ENCODE data around the gene CATSPERE. TPM values are rescaled to one million over a fixed set of nuclear protein-coding genes. Genes with fewer than 3 reads are reported as not detected.

Gene CATSPERE
- total RNA-seq, 1 donor from 2014 or later = 1.1 TPM

DNA sequence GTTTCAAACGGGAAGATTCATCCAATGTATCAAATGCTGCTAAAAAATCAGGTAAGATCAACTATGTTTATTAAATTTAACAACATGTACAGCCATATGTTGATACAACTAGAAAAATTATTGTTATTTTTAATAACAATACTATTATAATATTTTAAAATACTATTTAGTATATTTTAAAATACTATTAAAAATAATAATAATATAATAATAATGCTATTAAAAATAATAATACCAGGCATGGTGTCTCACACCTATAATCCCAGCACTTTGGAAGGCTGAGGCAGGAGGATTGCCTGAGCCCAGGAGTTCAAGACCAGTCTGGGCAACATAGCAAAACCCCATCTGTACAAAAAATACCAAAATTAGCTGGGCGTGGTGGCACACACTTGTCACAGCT is 54.6 kb downstream of the CATSPERE start:
- TF ChIP-seq, protein P1, sequence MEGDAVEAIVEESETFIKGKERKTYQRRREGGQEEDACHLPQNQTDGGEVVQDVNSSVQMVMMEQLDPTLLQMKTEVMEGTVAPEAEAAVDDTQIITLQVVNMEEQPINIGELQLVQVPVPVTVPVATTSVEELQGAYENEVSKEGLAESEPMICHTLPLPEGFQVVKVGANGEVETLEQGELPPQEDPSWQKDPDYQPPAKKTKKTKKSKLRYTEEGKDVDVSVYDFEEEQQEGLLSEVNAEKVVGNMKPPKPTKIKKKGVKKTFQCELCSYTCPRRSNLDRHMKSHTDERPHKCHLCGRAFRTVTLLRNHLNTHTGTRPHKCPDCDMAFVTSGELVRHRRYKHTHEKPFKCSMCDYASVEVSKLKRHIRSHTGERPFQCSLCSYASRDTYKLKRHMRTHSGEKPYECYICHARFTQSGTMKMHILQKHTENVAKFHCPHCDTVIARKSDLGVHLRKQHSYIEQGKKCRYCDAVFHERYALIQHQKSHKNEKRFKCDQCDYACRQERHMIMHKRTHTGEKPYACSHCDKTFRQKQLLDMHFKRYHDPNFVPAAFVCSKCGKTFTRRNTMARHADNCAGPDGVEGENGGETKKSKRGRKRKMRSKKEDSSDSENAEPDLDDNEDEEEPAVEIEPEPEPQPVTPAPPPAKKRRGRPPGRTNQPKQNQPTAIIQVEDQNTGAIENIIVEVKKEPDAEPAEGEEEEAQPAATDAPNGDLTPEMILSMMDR (IDR thresholded peaks at IDR 0.05) = no peak
- no peak for DNase-seq
- Histone ChIP-seq H3K9me3 (no peaks in the 10 kb centered on the region), H3K4me3 (no peak overlapping the region), H3K27ac (no peak overlapping the region), H3K4me1 (no peaks in the 10 kb centered on the region), H3K36me3 (no peaks in the 10 kb centered on the region), H3K27me3 (no peaks in the 10 kb centered on the region)
- no peak for ATAC-seq
- intact Hi-C loops (cut with DNase I) = no loop called here

GRCh38 chr1:244536316-244536715 is 75.2 kb downstream of the CATSPERE start:
- Histone ChIP-seq H3K9me3 (no peaks in the 10 kb centered on the region), H3K27me3 (no peaks in the 10 kb centered on the region), H3K27ac (no peak overlapping the region), H3K4me3 (no peak overlapping the region), H3K4me1 (no peaks in the 10 kb centered on the region), H3K36me3 (no peaks in the 10 kb centered on the region)
- no peak for DNase-seq
- TF ChIP-seq, protein P1 (IDR thresholded peaks at IDR 0.05) = no peak
- intact Hi-C loops (cut with DNase I) = no loop called here
- no peak for ATAC-seq

- Histone ChIP-seq H3K4me3 (no peak overlapping the region), H3K27ac (no peak overlapping the region), H3K9me3 (peaks cover 7% of the 10 kb centered on the region), H3K4me1 (no peaks in the 10 kb centered on the region), H3K27me3 (no peaks in the 10 kb centered on the region), H3K36me3 (no peaks in the 10 kb centered on the region)
- no peak for DNase-seq
- ATAC-seq = no peak
- intact Hi-C loops (cut with DNase I) = no loop called here
- TF ChIP-seq, protein P1 (IDR thresholded peaks at IDR 0.05) = no peak
Observed at GRCh38 chr1:244545511-244545910, 84.4 kb downstream of the CATSPERE start.

GRCh38 chr1:244548558-244549115 is 87.6 kb downstream of the CATSPERE start:
- H3K4me3 ChIP-seq = no peak overlapping the region
- no peaks in the 10 kb centered on the region for H3K4me1 ChIP-seq
- ATAC-seq (no peak), DNase-seq (no peak)
- peaks cover 7% of the 10 kb centered on the region for H3K9me3 ChIP-seq
- no peaks in the 10 kb centered on the region for H3K36me3 ChIP-seq
- TF ChIP-seq, protein P1 (IDR thresholded peaks at IDR 0.05) = no peak
- H3K27ac ChIP-seq = no peak overlapping the region
- intact Hi-C loops (cut with DNase I) = no loop called here
- no peaks in the 10 kb centered on the region for H3K27me3 ChIP-seq

DNA sequence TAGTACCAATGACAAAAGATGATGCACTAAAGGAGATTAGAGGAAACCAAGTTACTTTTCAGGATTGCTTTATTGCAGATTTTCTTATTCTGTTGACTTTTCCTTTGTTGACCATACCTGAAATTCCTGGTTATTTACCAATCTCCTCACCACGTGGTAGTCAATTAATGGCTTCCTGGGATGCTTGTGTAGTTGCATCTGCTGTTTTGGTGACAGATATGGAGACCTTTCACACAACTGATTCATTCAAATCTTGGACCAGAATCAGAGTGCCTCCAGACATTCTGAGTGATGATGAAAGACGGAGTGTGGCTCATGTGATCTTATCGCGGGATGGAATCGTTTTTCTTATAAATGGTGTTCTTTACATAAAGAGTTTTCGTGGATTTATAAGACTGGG is 91.3 kb downstream of the CATSPERE start:
- intact Hi-C loops (cut with DNase I) = no loop called here
- TF ChIP-seq, protein P1 (IDR thresholded peaks at IDR 0.05) = no peak
- no peak overlapping the region for H3K27ac ChIP-seq
- H3K9me3 ChIP-seq = peaks cover 24% of the 10 kb centered on the region
- H3K4me1 ChIP-seq = no peaks in the 10 kb centered on the region
- no peak overlapping the region for H3K4me3 ChIP-seq
- no peaks in the 10 kb centered on the region for H3K27me3 ChIP-seq
- H3K36me3 ChIP-seq = no peaks in the 10 kb centered on the region
- ATAC-seq (no peak), DNase-seq (no peak)

DNA sequence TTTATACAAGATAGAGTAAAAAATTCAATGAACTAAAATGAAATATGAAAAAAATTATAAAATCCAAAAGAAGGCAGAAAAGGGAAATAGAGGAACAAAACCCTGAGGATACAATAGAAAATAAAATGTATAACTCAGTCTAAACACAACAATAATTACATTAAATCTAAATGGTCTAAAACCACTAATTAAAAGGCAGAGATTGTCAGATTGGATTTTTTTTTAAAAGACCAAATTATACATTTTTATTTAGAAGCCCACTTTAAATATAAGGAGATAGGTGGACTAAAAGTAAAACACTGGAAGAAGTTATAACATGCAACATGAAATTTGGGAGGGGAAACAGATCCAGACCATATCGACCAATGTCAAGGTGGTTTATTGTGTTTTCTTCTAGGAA is 95.2 kb downstream of the CATSPERE start:
- no peak overlapping the region for H3K4me3 ChIP-seq

More for the DNA sequence above, 95.2 kb downstream of the CATSPERE start:
- TF ChIP-seq, protein P1 (IDR thresholded peaks at IDR 0.05) = no peak
- no peak overlapping the region for H3K27ac ChIP-seq
- no peaks in the 10 kb centered on the region for H3K27me3 ChIP-seq
- H3K9me3 ChIP-seq = peaks cover 19% of the 10 kb centered on the region
- no peak for ATAC-seq
- H3K36me3 ChIP-seq = no peaks in the 10 kb centered on the region
- intact Hi-C loops (cut with DNase I) = no loop called here
- no peak for DNase-seq
- H3K4me1 ChIP-seq = no peaks in the 10 kb centered on the region
